ENCODE measurements around the gene GGTLC2.
"Not testable (repeated sequence)": the region's sequence is repeated elsewhere in the genome, so short reads cannot be mapped to it uniquely, and the experiment has no call there.

GGTLC2 gene

GRCh38 chr22:22670076-22670795 lies 25.8 kb downstream of the GGTLC2 start:
- DNase-seq, result no peak

DNA sequence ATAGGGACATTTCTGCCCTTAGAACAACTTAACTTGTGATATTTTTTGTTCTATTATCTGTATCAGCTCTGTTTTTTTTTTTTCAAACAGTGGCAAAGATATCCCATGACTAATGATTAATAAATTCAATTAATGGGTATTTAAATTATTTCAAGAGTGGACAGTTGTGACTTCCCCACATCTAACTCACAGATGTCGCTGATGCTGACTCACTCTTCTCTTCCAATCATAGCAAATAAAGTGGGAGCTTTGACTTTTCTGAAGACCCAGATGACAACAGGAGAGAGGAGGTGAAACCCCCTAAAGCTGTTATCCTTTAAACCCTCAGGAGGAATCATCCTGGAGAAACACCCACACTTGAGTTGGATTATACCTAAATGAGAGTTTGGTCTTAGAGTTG lies 27.1 kb downstream of the GGTLC2 start:
- no peak for DNase-seq

GRCh38 chr22:22673099-22673498 lies 28.7 kb downstream of the GGTLC2 start:
- DNase-seq, result no peak

GRCh38 chr22:22673628-22674027 lies 29.2 kb downstream of the GGTLC2 start:
- DNase-seq, result no peak

DNA sequence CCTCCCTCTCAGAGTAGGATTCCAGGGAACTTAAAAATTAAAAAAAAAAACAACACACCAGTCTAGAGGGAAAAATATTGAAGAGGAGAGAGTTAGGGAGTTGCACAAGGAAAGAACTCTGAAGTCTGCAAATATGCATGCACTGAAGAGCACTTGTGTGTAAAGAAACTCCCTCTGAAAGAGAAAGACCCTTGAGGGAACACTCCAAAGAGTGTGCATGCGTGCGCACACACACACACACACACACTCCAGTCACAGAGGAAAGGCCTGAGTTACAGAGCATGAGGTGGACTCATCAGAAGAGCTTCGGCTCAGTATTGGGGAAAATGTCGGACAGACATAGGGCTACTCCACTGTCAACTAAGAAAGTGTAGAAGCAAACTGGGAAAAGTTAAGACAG lies 30.1 kb downstream of the GGTLC2 start:
- no peak for DNase-seq

DNA sequence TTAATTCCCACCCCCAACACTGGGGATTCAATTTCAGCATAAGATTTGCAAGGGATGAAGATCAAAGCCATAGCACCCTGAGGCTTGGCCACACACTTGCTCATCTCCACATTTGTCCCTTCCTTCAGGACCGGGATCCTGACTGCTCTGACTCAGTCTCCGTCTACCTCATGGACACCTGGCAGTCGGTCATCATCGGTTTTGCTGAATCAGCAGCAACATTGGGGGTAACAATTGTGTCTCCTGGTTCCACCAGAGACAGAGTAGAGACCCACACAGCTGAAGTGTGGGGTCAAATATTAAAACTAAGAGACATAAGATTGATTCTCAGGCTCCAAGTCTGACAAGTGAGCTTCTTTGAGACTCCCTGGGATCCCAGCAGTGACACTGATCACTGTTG lies 34.6 kb downstream of the GGTLC2 start:
- DNase-seq, result no peak

DNA sequence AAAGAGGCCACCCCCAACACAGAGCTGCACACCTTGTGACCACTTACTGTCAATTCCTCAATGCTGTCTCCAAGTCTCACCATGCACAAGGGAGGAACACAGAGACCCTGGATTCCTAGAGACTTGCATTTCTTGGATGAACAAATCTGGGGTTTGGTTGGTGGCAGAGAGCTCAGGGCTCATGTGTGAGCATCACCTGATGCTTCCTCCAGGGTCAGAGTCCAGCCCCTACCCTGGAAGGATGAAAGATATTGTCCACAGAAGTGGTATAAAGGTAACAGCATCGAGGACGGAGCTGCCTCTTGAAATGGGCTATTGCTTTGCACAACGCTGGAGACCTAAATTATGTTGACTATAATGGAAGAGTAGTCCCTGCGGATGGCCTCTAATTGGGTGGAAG lies 36.0 kb downstream of the GGTLC2 start:
- DNase-seq, result no peak

DNA sequence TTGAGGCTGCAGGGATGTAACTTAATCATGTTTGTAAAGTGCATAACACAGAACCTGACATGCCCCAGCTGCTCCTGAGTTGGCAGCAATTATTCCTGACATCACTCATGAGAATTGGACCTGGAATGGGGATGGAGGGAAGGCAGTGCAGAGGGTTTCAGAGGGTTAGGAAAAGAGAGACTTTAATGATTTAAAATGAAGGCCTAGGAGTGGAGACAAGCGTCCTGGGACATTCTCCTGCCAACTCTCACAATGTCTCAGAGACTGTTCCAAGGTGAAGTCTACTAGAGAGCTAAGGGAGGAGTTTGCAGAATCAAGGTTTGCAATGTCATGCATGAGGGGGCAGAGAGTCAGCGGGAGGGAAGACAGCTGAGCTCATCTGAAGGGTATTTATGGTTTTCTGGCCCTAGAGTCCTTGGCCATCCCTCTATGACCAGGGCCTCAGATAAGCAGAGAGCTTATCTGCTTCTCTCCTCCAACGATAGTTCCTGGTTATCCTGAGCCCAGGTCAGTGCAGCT lies 36.9 kb downstream of the GGTLC2 start:
- no peak for DNase-seq

DNA sequence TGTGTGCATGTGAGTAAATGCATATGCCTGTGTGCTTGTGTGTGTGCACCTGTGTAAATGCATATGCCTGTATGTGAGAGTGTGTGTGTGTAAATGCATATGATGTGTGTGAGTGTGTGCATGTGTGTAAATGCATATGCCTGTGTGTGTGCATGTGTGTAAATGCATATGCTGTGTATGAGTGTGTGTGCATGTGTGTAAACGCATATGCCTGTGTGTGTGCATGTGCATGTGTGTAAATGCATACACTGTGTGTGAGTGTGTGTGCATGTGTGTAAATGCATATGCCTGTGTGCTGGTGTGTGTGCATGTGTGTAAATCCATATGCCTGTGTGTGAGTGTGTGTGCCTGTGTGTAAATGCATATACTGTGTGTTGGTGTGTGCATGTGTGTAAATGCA lies 37.8 kb downstream of the GGTLC2 start:
- no peak for DNase-seq

DNA sequence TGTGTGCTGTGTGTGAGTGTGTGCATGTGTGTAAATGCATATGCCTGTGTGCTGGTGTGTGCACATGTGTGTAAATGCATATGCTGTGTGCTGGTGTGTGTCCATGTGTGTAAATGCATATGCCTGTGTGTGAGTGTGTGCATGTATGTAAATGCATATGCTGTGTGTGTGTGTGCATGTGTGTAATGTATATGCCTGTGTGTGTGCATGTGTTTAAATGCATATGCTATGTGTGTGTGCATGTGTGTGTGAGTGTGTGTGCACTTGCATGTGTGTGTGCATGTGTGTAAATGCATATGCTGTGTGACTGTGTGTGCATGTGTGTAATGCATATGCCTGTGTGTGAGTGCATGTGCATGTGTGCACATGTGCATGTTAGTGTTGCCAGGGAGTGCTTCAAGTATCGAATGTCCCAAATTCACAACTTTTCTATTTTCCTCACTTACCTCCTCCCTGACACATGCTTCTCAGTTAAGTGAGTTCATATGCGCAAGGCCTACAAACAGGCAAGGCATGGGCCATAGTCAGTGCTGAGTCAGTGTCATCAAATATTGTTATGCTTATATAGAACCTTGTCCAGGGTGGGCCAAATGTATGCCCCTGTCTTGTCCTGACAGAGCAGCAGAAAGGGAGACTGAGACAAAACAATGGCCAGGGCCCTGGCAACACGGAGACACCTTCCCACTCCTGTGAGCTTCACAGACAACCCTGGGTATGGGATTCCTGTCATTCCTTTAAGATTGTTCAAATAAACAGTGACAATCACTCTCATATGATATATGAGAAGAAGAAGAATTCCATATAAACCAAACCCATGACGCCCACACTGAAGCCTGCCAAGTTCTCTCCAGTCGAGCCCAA lies 38.6 kb downstream of the GGTLC2 start:
- no peak for DNase-seq

DNA sequence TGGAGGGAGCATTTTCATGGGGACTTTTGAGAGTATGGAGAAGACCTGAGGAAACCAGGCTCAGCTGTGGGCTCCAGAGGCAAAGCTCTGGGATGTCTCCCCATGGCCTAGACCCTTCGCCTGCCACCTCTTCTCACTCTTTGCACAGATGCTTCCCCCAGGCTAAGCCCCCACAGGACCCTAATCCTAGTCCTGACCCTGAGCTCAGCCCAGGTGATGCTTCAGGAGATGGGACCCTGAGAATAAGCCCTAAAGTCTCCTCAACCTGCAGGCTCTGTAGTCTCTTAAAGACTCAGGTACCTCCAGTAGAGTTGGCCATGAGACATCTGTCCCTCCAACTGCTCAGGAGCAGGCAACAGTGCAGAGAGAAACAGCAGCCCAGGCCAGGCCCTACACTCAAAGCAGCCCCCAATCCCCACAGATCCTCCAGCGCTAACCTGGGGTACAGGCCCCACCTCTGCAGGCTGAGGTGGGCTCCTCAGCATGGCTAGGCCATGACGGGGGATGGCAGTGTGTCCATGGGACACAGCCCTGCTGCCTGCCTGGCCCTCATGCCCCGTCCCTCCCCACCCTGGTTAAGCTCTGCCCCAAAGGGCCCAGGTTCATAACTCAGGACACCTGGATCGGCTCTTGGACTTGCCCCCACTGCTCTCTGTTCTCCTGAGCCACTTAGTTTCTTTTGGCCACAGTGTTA lies 39.4 kb downstream of the GGTLC2 start:
- DNase-seq, result no peak

DNA sequence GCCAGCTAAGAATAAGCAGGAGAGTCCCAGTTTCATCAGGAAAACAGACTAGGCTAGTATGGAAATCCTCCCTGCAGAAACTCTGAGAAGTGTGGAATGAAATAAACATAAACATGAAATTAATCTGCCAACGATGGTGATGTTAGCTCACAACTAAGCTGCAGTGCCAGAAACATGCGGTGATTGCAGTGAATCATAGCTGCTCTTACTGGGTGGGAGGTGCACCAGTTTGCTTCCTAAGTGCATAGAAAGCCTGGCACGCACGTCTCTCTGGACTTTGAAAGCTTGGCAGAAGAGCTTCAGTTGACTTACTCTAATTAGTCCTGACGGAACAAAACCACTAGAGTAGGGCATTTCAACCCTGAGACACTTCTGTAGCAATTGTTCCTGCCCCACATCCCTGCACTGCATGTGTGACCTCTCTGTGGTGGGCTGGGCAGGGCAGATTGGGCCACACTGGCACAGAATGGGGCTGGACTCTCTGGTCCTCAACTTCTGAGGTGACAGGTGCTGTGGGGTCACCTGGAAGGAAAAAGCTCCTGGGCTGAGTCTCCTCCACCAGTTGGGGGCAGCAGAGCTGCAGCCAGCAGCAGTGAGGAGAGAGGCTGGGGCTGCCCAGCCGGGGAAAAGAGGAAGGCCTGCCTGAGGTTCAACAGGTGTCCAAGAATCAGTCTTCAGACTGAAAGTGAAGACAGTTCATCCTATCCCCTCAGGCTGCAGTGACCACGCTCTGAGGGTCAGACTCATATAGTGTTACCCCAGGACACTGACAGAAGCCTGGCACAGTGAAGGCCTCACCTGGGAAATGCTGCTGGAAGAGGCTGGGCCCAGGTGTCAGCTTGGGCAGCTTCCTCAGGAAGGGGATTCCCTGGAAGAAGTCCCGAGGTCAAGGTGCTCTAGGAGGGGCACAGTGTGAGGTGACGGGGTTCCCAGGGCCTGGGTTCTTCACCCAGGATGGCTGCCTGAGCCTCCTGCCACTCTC lies 40.5 kb downstream of the GGTLC2 start:
- DNase-seq, result no peak

- no peak for DNase-seq
Measured at GRCh38 chr22:22685586-22685985, 41.2 kb downstream of the GGTLC2 start.

DNA sequence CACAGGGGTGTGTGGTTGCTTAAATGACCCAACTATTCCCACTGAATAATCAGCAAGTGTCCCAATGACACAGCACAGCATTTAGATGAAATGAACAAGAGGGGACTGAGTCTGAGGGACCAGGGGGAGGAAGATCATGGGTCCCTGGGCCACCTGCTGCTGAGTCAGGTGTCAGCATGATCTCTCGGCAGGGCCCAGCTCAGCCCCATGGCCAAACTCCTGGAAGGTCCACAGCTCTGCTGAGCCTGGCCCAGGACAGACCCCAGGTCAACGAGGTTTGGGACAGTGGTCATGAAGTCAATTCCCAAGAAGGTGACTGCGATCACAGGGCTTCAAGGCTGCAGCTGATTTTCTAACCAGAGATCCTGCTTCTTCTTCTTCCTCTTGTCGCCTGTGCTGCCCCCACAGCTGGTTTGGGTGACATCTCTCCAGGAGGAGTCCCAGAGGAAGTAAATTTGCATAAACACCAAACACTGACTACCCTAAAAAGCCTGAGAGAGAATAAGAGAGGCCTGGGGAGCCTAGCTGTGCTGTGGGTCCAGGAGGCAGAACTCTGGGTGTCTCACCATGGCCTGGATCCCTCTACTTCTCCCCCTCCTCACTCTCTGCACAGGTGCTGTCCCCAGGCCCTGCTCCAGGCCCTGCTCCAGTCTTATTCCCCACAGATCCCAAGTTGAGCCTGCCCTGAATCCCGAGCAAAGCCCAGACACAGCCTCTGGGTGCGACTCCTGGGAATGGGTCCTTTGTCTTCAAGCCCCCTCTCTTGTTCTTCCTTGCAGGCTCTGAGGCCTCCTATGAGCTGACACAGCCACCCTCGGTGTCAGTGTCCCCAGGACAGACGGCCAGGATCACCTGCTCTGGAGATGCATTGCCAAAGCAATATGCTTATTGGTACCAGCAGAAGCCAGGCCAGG lies 42.0 kb downstream of the GGTLC2 start:
- not testable (repeated sequence) for DNase-seq

- DNase-seq, result no peak
Measured at GRCh38 chr22:22687638-22688500, 43.5 kb downstream of the GGTLC2 start.

DNA sequence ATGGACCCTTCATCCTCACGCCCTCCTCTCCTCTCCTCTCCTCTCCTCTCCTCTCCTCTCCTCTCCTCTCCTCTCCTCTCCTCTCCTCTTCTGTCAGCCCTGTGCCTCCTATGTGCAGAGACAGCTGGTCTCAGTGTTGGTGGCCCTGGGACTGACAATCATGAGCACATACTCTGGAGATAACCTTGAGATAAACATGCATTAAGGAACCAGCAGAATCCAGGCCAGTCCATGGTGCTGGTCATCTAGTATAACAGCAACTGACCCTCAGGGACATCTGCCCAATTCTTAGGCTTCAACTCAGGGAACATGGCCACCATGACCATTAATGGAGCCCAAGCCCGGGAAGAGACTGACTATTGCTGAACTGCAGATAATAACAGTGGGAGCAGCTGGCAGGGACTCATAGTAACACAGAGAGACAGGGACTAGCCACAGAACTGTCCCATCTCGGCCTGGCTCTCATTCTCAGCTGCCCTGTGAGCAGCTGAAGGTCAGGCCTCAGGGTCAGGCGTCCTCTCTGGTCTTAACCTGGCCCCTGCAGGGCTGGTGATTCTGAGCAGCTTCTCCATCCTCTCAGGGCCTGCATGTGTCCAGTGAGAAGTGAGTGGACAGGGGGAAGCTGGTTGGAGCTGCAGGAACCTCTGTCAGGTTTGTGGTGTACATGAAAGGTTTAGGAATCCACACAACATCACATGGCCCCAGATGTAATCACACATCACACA lies 45.4 kb downstream of the GGTLC2 start:
- no peak for DNase-seq

DNA sequence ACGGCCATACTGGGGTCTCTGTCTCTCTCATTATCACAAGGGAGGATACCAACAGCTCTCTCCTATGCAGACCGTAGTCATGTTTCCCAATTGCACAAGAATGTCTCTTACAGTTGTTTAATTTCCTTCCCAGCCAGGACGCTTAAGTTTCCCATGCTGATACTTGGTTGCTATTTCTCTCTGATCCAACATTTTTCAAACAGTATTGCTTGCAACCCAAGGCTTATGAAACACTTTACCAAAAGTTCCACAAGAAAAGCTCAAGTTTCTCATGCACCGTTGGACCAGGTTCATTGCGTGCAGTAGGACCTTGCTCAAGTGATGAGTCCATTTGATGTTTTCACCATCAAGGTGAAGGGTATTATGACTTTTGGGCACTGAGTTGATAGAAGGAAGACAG lies 46.6 kb downstream of the GGTLC2 start:
- no peak for DNase-seq

DNA sequence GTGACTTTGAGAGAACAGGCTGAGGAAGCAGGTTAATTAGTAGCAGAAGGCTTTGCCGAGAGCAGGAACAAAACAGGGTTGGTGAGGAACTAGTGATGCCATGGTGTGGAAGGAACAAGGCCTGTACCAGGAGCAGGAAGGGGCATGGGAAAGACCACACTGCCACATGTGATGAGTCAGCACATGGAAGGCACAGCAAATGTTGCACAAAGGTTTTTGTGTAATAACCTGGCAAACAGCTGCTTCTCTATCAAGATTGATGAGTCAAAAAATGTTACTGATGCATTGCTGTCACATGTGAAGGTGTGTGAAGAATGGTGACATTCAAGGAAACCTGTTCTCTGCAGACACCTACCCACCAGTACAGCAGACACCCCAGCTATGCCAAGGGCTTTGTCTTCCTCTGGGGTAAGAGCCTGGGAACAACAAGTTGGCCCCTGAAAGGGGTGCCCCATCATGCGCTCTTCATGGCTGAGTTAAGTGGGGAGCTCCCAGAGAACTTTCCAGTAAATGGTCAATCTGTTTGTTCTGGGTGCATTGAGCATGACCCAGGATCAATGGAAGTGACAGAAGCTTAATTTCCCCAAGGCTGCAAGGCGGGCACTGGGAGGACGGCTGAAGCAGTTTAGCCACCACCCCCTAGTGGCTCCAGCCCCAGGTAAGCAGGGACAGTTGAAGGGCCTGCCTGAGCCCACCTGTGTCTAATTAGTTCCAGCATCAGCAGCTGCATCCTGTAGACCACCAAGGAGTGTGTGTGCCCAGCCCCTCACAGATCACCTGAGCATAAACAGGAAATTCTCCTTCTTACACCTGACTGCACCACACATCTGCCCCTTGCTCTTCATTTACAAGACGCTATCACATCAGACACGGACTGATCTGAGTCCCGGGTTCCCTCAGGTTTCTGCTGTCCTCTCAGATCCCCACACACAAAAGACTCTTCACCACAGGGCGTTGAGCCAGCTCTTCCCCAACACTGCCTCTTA lies 47.6 kb downstream of the GGTLC2 start:
- DNase-seq, result no peak

All from activated CD8-positive, alpha-beta memory T cell treated with anti-CD3 and anti-CD28 coated beads, Interleukin-2, amount 50 U/mL, for 48 hours (primary cell).